Ishikawa (cell line): ENCODE results near the gene GATA1.

Experiments used
- CEBPB ChIP-seq: IDR thresholded peaks from 2 replicates; pipeline ENCODE4 v1.6.1; 2012
- CREB1 ChIP-seq: IDR thresholded peaks from 2 replicates; pipeline ENCODE4 v1.6.1; 2012; ENCODE audit warnings: low read depth
- EGR1 ChIP-seq: IDR thresholded peaks from 2 replicates; pipeline ENCODE4 v1.6.1; 2012
- EP300 ChIP-seq: IDR thresholded peaks from 2 replicates; pipeline ENCODE4 v1.6.1; 2012; ENCODE audit warnings: borderline replicate concordance
- FOXM1 ChIP-seq: IDR thresholded peaks from 2 replicates; pipeline ENCODE4 v1.6.1; 2012; ENCODE audit warnings: low read depth, borderline replicate concordance
- NFIC ChIP-seq: IDR thresholded peaks from 2 replicates; pipeline ENCODE4 v1.6.1; 2012
- TCF12 ChIP-seq: IDR thresholded peaks from 2 replicates; pipeline ENCODE4 v1.6.1; 2012; ENCODE audit warnings: low read depth
- YY1 ChIP-seq: IDR thresholded peaks from 2 replicates; pipeline ENCODE4 v1.6.1; 2012; ENCODE audit warnings: low read depth
- ZBTB7A ChIP-seq: IDR thresholded peaks from 2 replicates; pipeline ENCODE4 v1.6.1; 2012; ENCODE audit warnings: low read depth
- TF ChIP-seq, protein P1 (sequence below): IDR thresholded peaks from 2 replicates; pipeline ENCODE4 v1.6.1; 2012

DNA sequence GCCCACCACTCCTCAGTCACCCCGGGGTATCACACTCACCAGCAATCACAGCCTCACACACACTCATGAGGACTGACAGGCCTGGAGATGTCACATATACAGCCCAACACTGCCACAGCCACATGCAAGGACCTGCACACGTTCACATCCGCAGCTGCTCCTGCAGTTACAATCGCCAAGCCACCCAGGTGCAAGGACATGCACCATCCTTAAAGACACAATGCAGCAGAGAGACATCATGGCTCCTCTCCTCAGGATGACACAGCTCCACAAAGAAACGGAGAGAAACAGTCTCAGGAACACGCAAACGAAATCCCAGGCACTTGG, 48.0 kb downstream of the GATA1 start:
- TF ChIP-seq EP300 = no peak
- TF ChIP-seq CREB1 = no peak
- no peak for TF ChIP-seq EGR1
- TF ChIP-seq ZBTB7A = no peak
- TF ChIP-seq YY1 = no peak
- no peak for TF ChIP-seq CEBPB
- no peak for TF ChIP-seq FOXM1
- TF ChIP-seq TCF12 = no peak
- TF ChIP-seq NFIC = no peak
- TF ChIP-seq, protein P1, sequence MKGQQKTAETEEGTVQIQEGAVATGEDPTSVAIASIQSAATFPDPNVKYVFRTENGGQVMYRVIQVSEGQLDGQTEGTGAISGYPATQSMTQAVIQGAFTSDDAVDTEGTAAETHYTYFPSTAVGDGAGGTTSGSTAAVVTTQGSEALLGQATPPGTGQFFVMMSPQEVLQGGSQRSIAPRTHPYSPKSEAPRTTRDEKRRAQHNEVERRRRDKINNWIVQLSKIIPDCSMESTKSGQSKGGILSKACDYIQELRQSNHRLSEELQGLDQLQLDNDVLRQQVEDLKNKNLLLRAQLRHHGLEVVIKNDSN = no peak
